Lung (tissue), 12 donors: ENCODE results near the gene EFCAB11. TPM values are rescaled to one million over a fixed set of nuclear protein-coding genes. Genes with fewer than 3 reads are reported as not detected.

Experiments used
- ATAC-seq: fragments of 200-7000 bp; cut with Tn5 transposase; one replicate; pipeline ENCODE4 v1.9.1; 2020; ENCODE audit warnings: moderate number of reproducible peaks; ENCODE audit not compliant: insufficient read depth, low FRiP score
- DNase-seq, 3 donors: peaks; one replicate each; pipeline ENCODE4 v3.0.0-alpha.2; 2013 to 2017
- H3K27ac ChIP-seq, 2 donors: one replicate each; pipeline ENCODE4 v1.5.1; 2013; ENCODE audit warnings: mild to moderate bottlenecking in 2 of 2, moderate library complexity in 2 of 2, control low read depth in 1 of 2, inconsistent platforms in 1 of 2, low read depth in 1 of 2, low read length in 1 of 2
- H3K27me3 ChIP-seq, 3 donors: one replicate each; pipeline ENCODE4 v1.5.1; 2013; ENCODE audit warnings: low read length in 2 of 3; ENCODE audit not compliant: control insufficient read depth in 3 of 3, insufficient read depth in 3 of 3
- H3K36me3 ChIP-seq, 4 donors: one replicate each; pipeline ENCODE4 v1.5.1; 2013; ENCODE audit warnings: low read length in 4 of 4, mild to moderate bottlenecking in 1 of 4, moderate library complexity in 1 of 4; ENCODE audit not compliant: control insufficient read depth in 4 of 4, insufficient read depth in 4 of 4
- H3K4me1 ChIP-seq, 5 donors: one replicate each; pipeline ENCODE4 v1.5.1; 2013; ENCODE audit warnings: low read length in 5 of 5, mild to moderate bottlenecking in 2 of 5, moderate library complexity in 1 of 5; ENCODE audit not compliant: control insufficient read depth in 5 of 5, insufficient read depth in 5 of 5
- H3K4me3 ChIP-seq: one replicate; pipeline ENCODE4 v1.5.1; 2013; ENCODE audit warnings: mild to moderate bottlenecking, control low read depth, moderate library complexity
- H3K9ac ChIP-seq, 2 donors: one replicate each; pipeline ENCODE4 v1.5.1; 2013; ENCODE audit warnings: low read length in 2 of 2, control low read depth in 1 of 2; ENCODE audit not compliant: insufficient read depth in 1 of 2
- H3K9me3 ChIP-seq, 4 donors: one replicate each; pipeline ENCODE4 v1.5.1; 2013; ENCODE audit warnings: low read length in 3 of 4, mild to moderate bottlenecking in 1 of 4, moderate library complexity in 1 of 4; ENCODE audit not compliant: control insufficient read depth in 4 of 4, insufficient read depth in 3 of 4
- WGBS, 2 donors: extraction: QIAGEN DNeasy Blood & Tissue Kit; methylation state at CpG; one replicate each; pipeline ENCODE4 v1.1.7; 2013; 5-methylcytosine and 5-hydroxymethylcytosine counted together
- polyA plus RNA-seq, 2 donors: library from polyadenylated mRNA; stranded (reverse); fragments of 200-250 nt; gene quantifications; one replicate each; pipeline ENCODE4 v1.2.1, GENCODE V29; 2013
- total RNA-seq, 2 donors: library from RNA; depleted of rRNA in 1 of 2; stranded (reverse); fragments of >200 nt in 1 of 2; gene quantifications; one replicate each; pipeline ENCODE4 v1.2.1, GENCODE V29; 2014 to 2021
- TF ChIP-seq, protein P1 (sequence below): IDR thresholded peaks from 2 replicates; pipeline ENCODE4 v1.5.1; 2012; ENCODE audit warnings: mild to moderate bottlenecking; ENCODE audit errors: control extremely low read depth, extremely low read depth
- donor health status: control.
- donor health status: control.
- donor health status: Bipolar disorder and iron deficiency.
- donor health status: healthy.
- donor health status: DM: yes; HTN: yes; CAD: no.

The EFCAB11 gene
- total and polyA plus RNA-seq, 4 donors: 2.9 to 13.0 (median 6.1) TPM

DNA sequence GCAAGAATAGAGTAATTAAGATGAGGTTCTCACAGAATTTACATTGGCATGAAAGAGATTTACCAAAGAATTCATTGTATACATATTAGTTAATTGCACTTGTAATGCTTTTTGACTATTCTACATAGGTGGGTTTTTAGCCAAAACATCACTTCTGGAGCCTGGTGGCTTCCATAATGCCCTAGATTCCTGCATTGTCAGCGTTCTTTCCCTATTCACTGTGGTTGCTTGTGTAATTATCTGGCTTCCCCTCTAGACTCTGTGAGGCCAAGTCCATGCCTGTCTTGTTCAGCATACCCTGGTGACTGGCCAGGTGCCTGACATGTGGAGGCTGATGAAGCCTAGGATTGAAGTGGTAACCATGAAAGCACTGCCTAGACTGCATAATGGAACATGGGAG is 42.4 kb upstream of the EFCAB11 start:
- 52 to 88% methylated on average over 1 of the region's 1 CpG for WGBS, 2 donors
- ATAC-seq: no peak

DNA sequence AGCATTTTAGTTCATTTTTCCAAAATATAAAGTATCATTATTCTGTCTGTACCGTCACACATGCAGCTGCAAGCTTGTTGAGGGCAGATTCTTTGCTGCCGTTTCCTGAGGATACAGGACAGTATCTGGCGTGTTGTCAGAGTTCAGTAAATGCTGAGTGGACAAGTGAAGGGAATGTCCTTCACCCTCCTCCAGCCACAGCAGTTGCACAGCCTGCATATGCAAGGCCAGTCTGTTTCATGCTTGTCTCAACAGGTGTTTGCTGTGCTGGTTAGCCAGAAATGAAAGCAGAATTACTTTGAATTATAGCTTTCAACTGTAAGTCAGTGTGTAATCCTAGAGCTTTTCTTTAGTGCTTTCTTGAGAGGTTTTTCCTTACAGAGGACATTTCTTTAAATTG is 37.7 kb upstream of the EFCAB11 start:
- TF ChIP-seq, protein P1, sequence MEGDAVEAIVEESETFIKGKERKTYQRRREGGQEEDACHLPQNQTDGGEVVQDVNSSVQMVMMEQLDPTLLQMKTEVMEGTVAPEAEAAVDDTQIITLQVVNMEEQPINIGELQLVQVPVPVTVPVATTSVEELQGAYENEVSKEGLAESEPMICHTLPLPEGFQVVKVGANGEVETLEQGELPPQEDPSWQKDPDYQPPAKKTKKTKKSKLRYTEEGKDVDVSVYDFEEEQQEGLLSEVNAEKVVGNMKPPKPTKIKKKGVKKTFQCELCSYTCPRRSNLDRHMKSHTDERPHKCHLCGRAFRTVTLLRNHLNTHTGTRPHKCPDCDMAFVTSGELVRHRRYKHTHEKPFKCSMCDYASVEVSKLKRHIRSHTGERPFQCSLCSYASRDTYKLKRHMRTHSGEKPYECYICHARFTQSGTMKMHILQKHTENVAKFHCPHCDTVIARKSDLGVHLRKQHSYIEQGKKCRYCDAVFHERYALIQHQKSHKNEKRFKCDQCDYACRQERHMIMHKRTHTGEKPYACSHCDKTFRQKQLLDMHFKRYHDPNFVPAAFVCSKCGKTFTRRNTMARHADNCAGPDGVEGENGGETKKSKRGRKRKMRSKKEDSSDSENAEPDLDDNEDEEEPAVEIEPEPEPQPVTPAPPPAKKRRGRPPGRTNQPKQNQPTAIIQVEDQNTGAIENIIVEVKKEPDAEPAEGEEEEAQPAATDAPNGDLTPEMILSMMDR: no peak
- H3K4me3 ChIP-seq: no peak overlapping the region
- peaks cover 0 to 3% (median 0%) of the 10 kb centered on the region in 5 donors for H3K4me1 ChIP-seq
- peaks cover 0 to 2% (median 0%) of the 10 kb centered on the region in 4 donors for H3K9me3 ChIP-seq
- H3K36me3 ChIP-seq: peaks cover 12 to 26% (median 22%) of the 10 kb centered on the region in 4 donors
- 95 to 97% methylated on average over 3 of the region's 3 CpGs for WGBS, 2 donors
- H3K27ac ChIP-seq: no peak overlapping the region
- ATAC-seq (no peak), DNase-seq (no peak)
- H3K27me3 ChIP-seq: no peaks in the 10 kb centered on the region
- H3K9ac ChIP-seq: no peak overlapping the region

More for the DNA sequence above, 42.4 kb upstream of the EFCAB11 start:
- Histone ChIP-seq H3K9me3 (peaks cover 0 to 2% (median 0%) of the 10 kb centered on the region in 4 donors), H3K4me1 (no peaks in the 10 kb centered on the region), H3K27ac (no peak overlapping the region), H3K36me3 (peaks cover 12 to 33% (median 21%) of the 10 kb centered on the region in 4 donors), H3K27me3 (no peaks in the 10 kb centered on the region), H3K4me3 (no peak overlapping the region), H3K9ac (no peak overlapping the region)
- TF ChIP-seq, protein P1: no peak
- no peak for DNase-seq

DNA sequence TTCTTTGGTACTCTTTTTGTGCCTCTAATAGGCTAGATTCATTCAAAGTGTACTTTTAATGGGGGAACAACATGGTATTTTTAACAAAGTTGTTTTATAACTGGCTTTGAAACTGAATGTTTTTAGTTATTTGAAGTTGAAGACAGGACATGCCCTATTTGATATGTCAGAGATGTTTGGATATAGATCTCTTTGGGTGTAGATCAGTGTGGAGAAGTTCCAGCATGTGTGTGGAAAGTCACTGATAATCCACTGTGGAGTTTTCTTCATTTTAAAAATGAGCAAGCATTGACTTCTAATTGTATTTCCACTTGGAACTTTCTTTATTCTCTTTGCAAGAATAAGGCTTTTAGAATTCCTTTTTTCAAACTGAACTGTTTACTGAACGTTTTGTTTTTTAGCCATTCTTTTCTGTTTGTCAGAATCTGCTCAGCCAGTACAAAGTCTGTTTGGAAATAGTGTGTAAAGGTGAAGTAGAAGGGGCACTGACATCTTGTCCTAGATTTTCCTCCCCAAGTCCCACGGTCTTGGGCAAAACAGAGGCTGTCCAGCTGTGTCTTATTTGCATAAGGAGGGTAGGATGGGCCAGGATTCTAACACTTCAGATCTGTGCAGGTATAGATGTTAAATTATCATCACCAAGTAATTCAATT is 36.2 kb upstream of the EFCAB11 start:
- no peaks in the 10 kb centered on the region for H3K27me3 ChIP-seq
- no peak overlapping the region for H3K27ac ChIP-seq
- peaks cover 7 to 20% (median 17%) of the 10 kb centered on the region in 4 donors for H3K36me3 ChIP-seq
- ATAC-seq (no peak), DNase-seq (no peak)
- peaks cover 0 to 5% (median 0%) of the 10 kb centered on the region in 5 donors for H3K4me1 ChIP-seq
- TF ChIP-seq, protein P1: no peak
- no peak overlapping the region for H3K4me3 ChIP-seq
- H3K9ac ChIP-seq: no peak overlapping the region
- WGBS, 2 donors: 76 to 84% methylated on average over 2 of the region's 2 CpGs
- H3K9me3 ChIP-seq: peaks cover 0 to 2% (median 0%) of the 10 kb centered on the region in 4 donors
